Measurements from ENCODE around the gene EOGT.
A peak's percentile ranks its signal among the peaks of the same experiment; 100 is the strongest.

The EOGT gene

GRCh38 chr3:69004138-69004537, 9.3 kb downstream of the EOGT start:
- Histone ChIP-seq H3K36me3 (ENCODE audit: insufficient read depth, low read length) (peaks cover 12% of the 10 kb centered on the region; the same call in 1 of the 2 replicates), H3F3A (ENCODE audit: low read depth) (no peaks in the 10 kb centered on the region), H3K4me3 (ENCODE audit: low read length, poor library complexity, severe bottlenecking) (no peak overlapping the region), H3K79me2 (ENCODE audit: insufficient read depth, low read length) (no peaks in the 10 kb centered on the region), H3K9ac (ENCODE audit: low read depth, low read length, poor library complexity, severe bottlenecking) (no peak overlapping the region), H3K4me2 (ENCODE audit: low read depth, low read length, poor library complexity, severe bottlenecking) (no peak overlapping the region), H4K20me1 (ENCODE audit: insufficient read depth, low read length, poor library complexity, severe bottlenecking) (no peaks in the 10 kb centered on the region), H3K9me3 (ENCODE audit: insufficient read depth, low read depth, low read length) (no peaks in the 10 kb centered on the region), H3K9me2 (replicated peaks; ENCODE audit: low read depth, low read length) (no peaks in the 10 kb centered on the region), H2AFZ (ENCODE audit: low read length) (no peak overlapping the region), H3K27me3 (ENCODE audit: insufficient read depth, low read length, poor library complexity, severe bottlenecking) (no peaks in the 10 kb centered on the region), H3K4me1 (ENCODE audit: insufficient read depth, low read length, poor library complexity, severe bottlenecking) (peaks cover 3% of the 10 kb centered on the region)
- no peak for TF ChIP-seq EZH2phosphoT487 (IDR thresholded peaks at IDR 0.05; ENCODE audit: borderline replicate concordance)
- TF ChIP-seq CTCF (conservative IDR thresholded peaks at IDR 0.05; ENCODE audit: low read length) = no peak

GRCh38 chr3:68999605-69000004, 13.9 kb downstream of the EOGT start:
- Histone ChIP-seq H3K79me2 (ENCODE audit: insufficient read depth, low read length) (no peaks in the 10 kb centered on the region), H3K9me2 (replicated peaks; ENCODE audit: low read depth, low read length) (no peaks in the 10 kb centered on the region), H4K20me1 (ENCODE audit: insufficient read depth, low read length, poor library complexity, severe bottlenecking) (no peaks in the 10 kb centered on the region), H3K4me2 (ENCODE audit: low read depth, low read length, poor library complexity, severe bottlenecking) (no peak overlapping the region), H3F3A (ENCODE audit: low read depth) (no peaks in the 10 kb centered on the region), H3K9me3 (ENCODE audit: insufficient read depth, low read depth, low read length) (no peaks in the 10 kb centered on the region), H3K9ac (ENCODE audit: low read depth, low read length, poor library complexity, severe bottlenecking) (no peak overlapping the region), H3K4me3 (ENCODE audit: low read length, poor library complexity, severe bottlenecking) (no peak overlapping the region), H3K27me3 (ENCODE audit: insufficient read depth, low read length, poor library complexity, severe bottlenecking) (no peaks in the 10 kb centered on the region), H2AFZ (ENCODE audit: low read length) (no peak overlapping the region), H3K4me1 (ENCODE audit: insufficient read depth, low read length, poor library complexity, severe bottlenecking) (no peaks in the 10 kb centered on the region), H3K36me3 (ENCODE audit: insufficient read depth, low read length) (peaks cover 33% of the 10 kb centered on the region; the same call in 1 of the 2 replicates)
- TF ChIP-seq CTCF (conservative IDR thresholded peaks at IDR 0.05; ENCODE audit: low read length) (no peak), EZH2phosphoT487 (IDR thresholded peaks at IDR 0.05; ENCODE audit: borderline replicate concordance) (no peak)

DNA sequence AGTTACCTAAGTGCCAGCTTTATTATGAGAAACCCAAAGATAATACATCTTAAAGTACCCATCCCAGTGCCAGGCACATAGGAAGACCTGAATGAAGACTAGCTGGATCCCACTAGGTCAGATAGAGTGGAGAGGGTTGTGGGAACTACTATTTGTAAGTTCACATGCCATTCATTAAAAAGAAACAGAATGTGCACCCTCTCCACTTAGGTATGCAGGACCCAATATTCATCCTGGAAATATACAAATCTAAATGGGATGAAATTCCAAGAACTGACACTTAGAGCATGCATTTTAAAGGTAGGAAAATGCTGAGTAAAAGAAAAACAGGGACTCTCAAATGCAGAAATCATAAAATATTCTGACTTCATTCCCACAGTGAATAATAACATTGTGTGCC, 14.3 kb downstream of the EOGT start:
- Histone ChIP-seq H4K20me1 (ENCODE audit: insufficient read depth, low read length, poor library complexity, severe bottlenecking) (no peaks in the 10 kb centered on the region), H3K4me2 (ENCODE audit: low read depth, low read length, poor library complexity, severe bottlenecking) (no peak overlapping the region), H3K27me3 (ENCODE audit: insufficient read depth, low read length, poor library complexity, severe bottlenecking) (no peaks in the 10 kb centered on the region), H3K9me3 (ENCODE audit: insufficient read depth, low read depth, low read length) (no peaks in the 10 kb centered on the region), H3K4me1 (ENCODE audit: insufficient read depth, low read length, poor library complexity, severe bottlenecking) (no peaks in the 10 kb centered on the region), H3K79me2 (ENCODE audit: insufficient read depth, low read length) (no peaks in the 10 kb centered on the region), H3K4me3 (ENCODE audit: low read length, poor library complexity, severe bottlenecking) (no peak overlapping the region), H2AFZ (ENCODE audit: low read length) (no peak overlapping the region), H3K36me3 (ENCODE audit: insufficient read depth, low read length) (peaks cover 29% of the 10 kb centered on the region; the same call in 1 of the 2 replicates), H3K9ac (ENCODE audit: low read depth, low read length, poor library complexity, severe bottlenecking) (no peak overlapping the region), H3K9me2 (replicated peaks; ENCODE audit: low read depth, low read length) (no peaks in the 10 kb centered on the region), H3F3A (ENCODE audit: low read depth) (no peaks in the 10 kb centered on the region)
- TF ChIP-seq EZH2phosphoT487 (IDR thresholded peaks at IDR 0.05; ENCODE audit: borderline replicate concordance) = no peak

GRCh38 chr3:68997887-68998286, 15.6 kb downstream of the EOGT start:
- Histone ChIP-seq H2AFZ (ENCODE audit: low read length) (no peak overlapping the region), H3K4me2 (ENCODE audit: low read depth, low read length, poor library complexity, severe bottlenecking) (no peak overlapping the region), H3K9me3 (ENCODE audit: insufficient read depth, low read depth, low read length) (no peaks in the 10 kb centered on the region), H4K20me1 (ENCODE audit: insufficient read depth, low read length, poor library complexity, severe bottlenecking) (no peaks in the 10 kb centered on the region), H3K9ac (ENCODE audit: low read depth, low read length, poor library complexity, severe bottlenecking) (no peak overlapping the region), H3F3A (ENCODE audit: low read depth) (no peaks in the 10 kb centered on the region), H3K9me2 (replicated peaks; ENCODE audit: low read depth, low read length) (no peaks in the 10 kb centered on the region), H3K4me3 (ENCODE audit: low read length, poor library complexity, severe bottlenecking) (no peak overlapping the region), H3K79me2 (ENCODE audit: insufficient read depth, low read length) (no peaks in the 10 kb centered on the region), H3K27me3 (ENCODE audit: insufficient read depth, low read length, poor library complexity, severe bottlenecking) (no peaks in the 10 kb centered on the region), H3K36me3 (ENCODE audit: insufficient read depth, low read length) (peaks cover 22% of the 10 kb centered on the region; the same call in 1 of the 2 replicates), H3K4me1 (ENCODE audit: insufficient read depth, low read length, poor library complexity, severe bottlenecking) (no peaks in the 10 kb centered on the region)
- TF ChIP-seq CTCF (conservative IDR thresholded peaks at IDR 0.05; ENCODE audit: low read length) = peak; percentile 38
- no peak for TF ChIP-seq EZH2phosphoT487 (IDR thresholded peaks at IDR 0.05; ENCODE audit: borderline replicate concordance)
